Lower leg skin (tissue), 4 donors: ENCODE data around the gene BTG1. TPM values are rescaled to one million over a fixed set of nuclear protein-coding genes. Genes with fewer than 3 reads are reported as not detected.

ENCODE experiments used
- DNase-seq, 2 donors: peaks; one replicate each; pipeline ENCODE4 v3.0.0-alpha.2; 2019; ENCODE audit warnings: low spot score in 2 of 2
- H3K4me3 ChIP-seq: fragments of 200-600 bp; sonication (generic); 2 replicates; pipeline ENCODE4 v1.5.1; 2017; ENCODE audit warnings: mild to moderate bottlenecking, low read depth; ENCODE audit not compliant: poor library complexity, severe bottlenecking
- CTCF ChIP-seq, 3 donors: fragments of 450-650 bp; IDR thresholded peaks; one replicate each; pipeline ENCODE4 v1.5.1; 2016; ENCODE audit warnings: antibody characterized with exemption in 3 of 3, mild to moderate bottlenecking in 3 of 3, moderate library complexity in 2 of 3
- POLR2A ChIP-seq, 2 donors: fragments of 450-650 bp; IDR thresholded peaks; one replicate each; pipeline ENCODE4 v1.6.1; 2016 to 2017; ENCODE audit warnings: antibody characterized with exemption in 2 of 2, mild to moderate bottlenecking in 1 of 2, moderate library complexity in 1 of 2
- WGBS, 2 donors: methylation state at CpG; one replicate each; pipeline ENCODE4 v1.1.5; 2018; 5-methylcytosine and 5-hydroxymethylcytosine counted together
- intact Hi-C: fragments of 100-400 bp; cut with DNase I; formaldehyde crosslinking; loops from one replicate; pipeline ENCODE4 v1.15.0; 2023; ENCODE audit warnings: low total_unique reads
- total RNA-seq, 4 donors: library from RNA; depleted of rRNA; stranded (reverse); fragments of >200 nt; gene quantifications; one replicate each; pipeline ENCODE4 v1.1.0, GENCODE V29; 2016

Gene BTG1
- total RNA-seq, 4 donors from 2014 or later = 113 to 250 (median 182) TPM

DNA sequence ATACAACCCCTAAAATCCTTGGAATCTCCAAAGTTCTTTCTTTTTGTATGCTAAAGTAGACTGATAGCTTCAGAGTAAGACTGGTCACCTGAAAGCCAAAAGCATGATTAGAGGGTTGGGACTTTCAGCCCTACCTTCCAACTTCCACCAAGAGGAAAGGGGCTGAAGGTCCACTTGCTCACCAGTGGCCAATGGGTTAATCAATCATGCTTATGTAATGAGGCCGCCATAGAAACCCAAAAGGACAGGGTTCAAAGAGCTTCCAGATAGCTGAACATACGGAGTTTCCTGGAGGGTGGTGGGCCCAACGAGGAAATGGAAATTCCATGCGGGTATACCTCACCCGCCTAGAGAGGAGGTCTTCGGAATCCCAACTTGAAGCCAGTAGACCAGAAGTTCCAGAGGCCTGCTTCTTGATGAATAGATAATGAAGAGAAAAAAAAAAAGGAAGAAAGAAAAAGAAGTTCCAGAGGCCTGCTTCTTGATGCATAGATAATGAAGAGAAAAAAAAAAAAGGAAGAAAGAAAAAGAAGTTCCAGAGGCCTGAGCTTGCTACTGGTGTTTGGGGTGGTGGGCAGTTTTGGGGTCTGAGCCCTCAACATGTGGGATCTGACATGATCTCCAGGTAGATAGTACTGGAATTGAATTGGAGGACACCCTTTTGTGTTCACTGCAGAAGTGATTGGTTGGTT is 11.2 kb upstream of the BTG1 start:
- no peak overlapping the region for H3K4me3 ChIP-seq
- no peak for TF ChIP-seq POLR2A (IDR thresholded peaks at IDR 0.05)
- DNase-seq = no peak
- intact Hi-C loops = no loop called here
- 93 to 100% methylated on average over 6 of the region's 6 CpGs for WGBS, 2 donors

DNA sequence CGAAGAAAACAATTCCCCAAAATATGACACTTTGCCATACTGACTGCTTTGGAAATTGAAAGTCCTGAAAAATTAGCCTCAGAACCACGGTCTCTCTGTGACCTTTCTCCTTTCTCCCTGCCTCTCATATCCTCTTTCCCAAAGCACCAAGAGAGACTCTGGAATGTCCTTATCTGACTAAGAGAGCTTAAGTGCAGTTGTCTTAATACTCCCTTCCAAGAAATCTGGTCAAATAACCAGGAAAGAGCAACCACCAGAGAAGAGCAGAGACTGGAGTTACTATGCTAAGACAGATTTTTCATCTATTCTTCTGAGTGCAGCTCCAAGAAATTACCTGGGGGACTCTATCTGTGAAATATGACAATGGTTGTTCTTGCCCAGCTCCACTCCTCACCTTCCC is 10.5 kb upstream of the BTG1 start:
- no peak overlapping the region for H3K4me3 ChIP-seq
- TF ChIP-seq CTCF (IDR thresholded peaks at IDR 0.05) (no peak), POLR2A (IDR thresholded peaks at IDR 0.05) (no peak)
- WGBS, 2 donors = 85 to 90% methylated on average over 2 of the region's 2 CpGs
- intact Hi-C loops = no loop called here
- DNase-seq = no peak

DNA sequence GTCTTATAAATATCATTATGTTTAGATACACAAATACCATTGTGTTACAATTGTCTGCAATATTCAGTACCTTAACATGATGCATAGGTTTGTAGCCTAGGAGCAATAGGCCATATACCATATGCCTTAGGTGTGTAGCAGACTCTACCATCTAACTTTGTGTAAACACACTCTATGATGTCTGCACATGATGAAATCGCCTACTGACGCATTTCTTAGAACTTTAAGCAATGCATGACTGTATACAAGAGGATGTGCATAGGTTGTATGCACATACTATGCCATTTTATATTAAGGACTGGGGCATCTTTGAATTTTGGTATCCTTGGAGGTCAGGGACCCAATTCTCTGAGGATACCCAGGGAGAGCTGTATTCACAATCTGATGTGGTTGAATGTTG is 10.1 kb upstream of the BTG1 start:
- no peak for DNase-seq
- intact Hi-C loops = no loop called here
- 93 to 98% methylated on average over 2 of the region's 2 CpGs for WGBS, 2 donors
- TF ChIP-seq POLR2A (IDR thresholded peaks at IDR 0.05) (no peak), CTCF (IDR thresholded peaks at IDR 0.05) (no peak)
- H3K4me3 ChIP-seq = no peak overlapping the region

GRCh38 chr12:92151916-92152315 is 6.3 kb upstream of the BTG1 start:
- H3K4me3 ChIP-seq = no peak overlapping the region
- DNase-seq = no peak
- TF ChIP-seq CTCF (IDR thresholded peaks at IDR 0.05) (no peak), POLR2A (IDR thresholded peaks at IDR 0.05) (no peak)
- WGBS, 2 donors = 92 to 97% methylated on average over 2 of the region's 2 CpGs
- intact Hi-C loops = loop anchor here (5.0 kb wide), 1 partner anchor 50 kb away; no protein-coding TSS in a partner anchor

- no peak for TF ChIP-seq CTCF (IDR thresholded peaks at IDR 0.05)
- no peak for TF ChIP-seq POLR2A (IDR thresholded peaks at IDR 0.05)
- no peak overlapping the region for H3K4me3 ChIP-seq
- WGBS, 2 donors = 95 to 98% methylated on average over 8 of the region's 8 CpGs
- no peak for DNase-seq
- intact Hi-C loops = loop anchor here (10.0 kb wide), 2 partner anchors 335 to 425 kb away; no protein-coding TSS in a partner anchor
Observed at GRCh38 chr12:92149563-92149962, 3.9 kb upstream of the BTG1 start.

GRCh38 chr12:92147491-92147890 is 1.8 kb upstream of the BTG1 start:
- H3K4me3 ChIP-seq = no peak overlapping the region
- WGBS, 2 donors = 33 to 41% methylated on average over 3 of the region's 3 CpGs
- intact Hi-C loops = loop anchor here (10.0 kb wide), 2 partner anchors 333 to 427 kb away; no protein-coding TSS in a partner anchor
- TF ChIP-seq POLR2A (IDR thresholded peaks at IDR 0.05) (no peak), CTCF (IDR thresholded peaks at IDR 0.05) (no peak)
- DNase-seq = no peak
